Left ventricle myocardium inferior (tissue), 1 donor: ENCODE measurements around the gene F2RL3. TPM values are rescaled to one million over a fixed set of nuclear protein-coding genes. Genes with fewer than 3 reads are reported as not detected.

Source experiments
- DNase-seq: peaks from one replicate; pipeline ENCODE4 v3.0.0-alpha.2; 2020
- H3K27ac ChIP-seq: fragments of 200-600 bp; replicated peaks from 2 replicates; pipeline ENCODE4 v1.8.0; 2021
- H3K27me3 ChIP-seq: fragments of 200-600 bp; 2 replicates; pipeline ENCODE4 v1.8.0; 2021; ENCODE audit warnings: low read depth
- H3K36me3 ChIP-seq: fragments of 200-600 bp; 2 replicates; pipeline ENCODE4 v1.8.0; 2021
- H3K4me1 ChIP-seq: fragments of 200-600 bp; 2 replicates; pipeline ENCODE4 v1.8.0; 2021
- H3K4me3 ChIP-seq: fragments of 200-600 bp; 2 replicates; pipeline ENCODE4 v1.8.0; 2021; ENCODE audit warnings: mild to moderate bottlenecking, moderate library complexity
- H3K9me3 ChIP-seq: fragments of 200-600 bp; replicated peaks from 2 replicates; pipeline ENCODE4 v1.8.0; 2021
- CTCF ChIP-seq: fragments of 200-600 bp; IDR thresholded peaks from 2 replicates; pipeline ENCODE4 v1.8.0; 2021; ENCODE audit warnings: antibody characterized with exemption, mild to moderate bottlenecking, borderline replicate concordance
- intact Hi-C: fragments of 100-400 bp; cut with micrococcal nuclease; formaldehyde crosslinking; loops from one replicate; pipeline ENCODE4 v1.11.0; 2022
- total RNA-seq: library from RNA; stranded (reverse); fragmentation: NEBNext Ultra II Directional; extraction: Animal tissue kit (Norgen Biotek cat#: 25700); gene quantifications from one replicate; pipeline ENCODE4 v1.2.1, GENCODE V29; 2021
- donor health status: DM: no; HTN: yes; CAD: no; lungs with severe emphysema.

F2RL3 gene
- total RNA-seq, 1 donor from 2014 or later = 1.1 TPM

- Histone ChIP-seq H3K36me3 (no peaks in the 10 kb centered on the region), H3K27ac (peak overlapping the region; percentile 87), H3K4me1 (peaks cover 37% of the 10 kb centered on the region), H3K27me3 (peaks cover 6% of the 10 kb centered on the region), H3K4me3 (peak overlapping the region; percentile 71), H3K9me3 (no peaks in the 10 kb centered on the region)
- no peak for DNase-seq
- TF ChIP-seq CTCF = no peak
- intact Hi-C loops = no loop called here
These were observed 6.8 kb downstream of the F2RL3 start for GRCh38 chr19:16895467-16896145.

GRCh38 chr19:16896146-16897028 lies 7.6 kb downstream of the F2RL3 start:
- Histone ChIP-seq H3K27me3 (peaks cover 6% of the 10 kb centered on the region), H3K9me3 (no peaks in the 10 kb centered on the region), H3K4me3 (peak overlapping the region; percentile 71), H3K4me1 (peaks cover 37% of the 10 kb centered on the region), H3K27ac (peak overlapping the region; percentile 87), H3K36me3 (no peaks in the 10 kb centered on the region)
- intact Hi-C loops = no loop called here
- TF ChIP-seq CTCF = no peak
- DNase-seq = no peak

GRCh38 chr19:16897029-16897855 lies 8.4 kb downstream of the F2RL3 start:
- H3K27ac ChIP-seq = peak overlapping the region; percentile 78
- peak overlapping the region; percentile 71 for H3K4me3 ChIP-seq
- H3K27me3 ChIP-seq = peaks cover 6% of the 10 kb centered on the region
- H3K36me3 ChIP-seq = no peaks in the 10 kb centered on the region
- H3K9me3 ChIP-seq = no peaks in the 10 kb centered on the region
- no peak for TF ChIP-seq CTCF
- intact Hi-C loops = no loop called here
- DNase-seq = peak; percentile 94
- peaks cover 37% of the 10 kb centered on the region for H3K4me1 ChIP-seq

GRCh38 chr19:16897856-16898161 lies 9.0 kb downstream of the F2RL3 start:
- no peaks in the 10 kb centered on the region for H3K36me3 ChIP-seq
- H3K4me3 ChIP-seq = peak overlapping the region; percentile 71
- H3K9me3 ChIP-seq = no peaks in the 10 kb centered on the region
- TF ChIP-seq CTCF = no peak
- H3K27me3 ChIP-seq = peaks cover 6% of the 10 kb centered on the region
- H3K4me1 ChIP-seq = peaks cover 37% of the 10 kb centered on the region
- no peak for DNase-seq
- peak overlapping the region; percentile 78 for H3K27ac ChIP-seq
- intact Hi-C loops = no loop called here

GRCh38 chr19:16898361-16899015 lies 9.7 kb downstream of the F2RL3 start:
- intact Hi-C loops = no loop called here
- Histone ChIP-seq H3K27ac (no peak overlapping the region), H3K27me3 (peaks cover 6% of the 10 kb centered on the region), H3K4me1 (peaks cover 32% of the 10 kb centered on the region), H3K9me3 (no peaks in the 10 kb centered on the region), H3K36me3 (no peaks in the 10 kb centered on the region), H3K4me3 (no peak overlapping the region)
- TF ChIP-seq CTCF = no peak
- DNase-seq = no peak
